Activated naive CD8-positive, alpha-beta T cell treated with anti-CD3 and anti-CD28 coated beads, Interleukin-2, amount 50 U/mL, for 24 hours (primary cell): ENCODE data around the gene LRMDA.

Source experiments
- ATAC-seq: fragments of 150-1000 bp; cut with Tn5 transposase; one replicate; pipeline ENCODE4 v1.10.0; 2021
- DNase-seq: peaks from one replicate; pipeline ENCODE4 v3.0.0; 2021
- H3K27ac Mint-ChIP-seq: one replicate; pipeline ENCODE4 v1.8.0; 2021; ENCODE audit warnings: mild to moderate bottlenecking, mixed read lengths
- H3K27me3 Mint-ChIP-seq: one replicate; pipeline ENCODE4 v1.8.0; 2021; ENCODE audit warnings: mixed read lengths
- H3K36me3 Mint-ChIP-seq: one replicate; pipeline ENCODE4 v1.8.0; 2021; ENCODE audit warnings: low read depth, mixed read lengths
- H3K4me1 Mint-ChIP-seq: one replicate; pipeline ENCODE4 v1.8.0; 2021; ENCODE audit warnings: mixed read lengths
- H3K4me3 Mint-ChIP-seq: one replicate; pipeline ENCODE4 v1.8.0; 2021; ENCODE audit warnings: mild to moderate bottlenecking, moderate library complexity, mixed read lengths
- H3K9me3 Mint-ChIP-seq: one replicate; pipeline ENCODE4 v1.8.0; 2021; ENCODE audit warnings: mixed read lengths

The LRMDA gene

DNA sequence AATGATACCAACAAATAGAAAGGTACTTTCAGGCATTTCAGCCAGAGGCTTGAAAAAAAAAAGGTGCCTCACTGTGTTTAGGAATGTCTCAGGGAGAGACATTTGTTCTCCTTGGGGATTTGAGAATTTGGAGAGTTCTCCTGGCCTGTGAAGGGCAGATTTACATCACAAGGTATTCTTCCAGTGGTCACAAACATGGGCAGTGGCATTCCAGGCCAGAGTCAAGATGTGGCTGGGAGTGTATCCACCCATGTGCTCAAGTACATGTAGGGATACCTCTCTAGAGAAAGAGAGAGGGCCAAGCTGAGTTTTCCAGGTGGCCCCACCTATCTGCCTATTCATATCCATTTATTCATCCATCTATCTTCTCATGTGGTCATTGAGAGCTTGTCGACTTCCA is 253.8 kb downstream of the LRMDA start:
- no peaks in the 10 kb centered on the region for H3K36me3 Mint-ChIP-seq
- H3K4me3 Mint-ChIP-seq = no peak overlapping the region
- DNase-seq = no peak
- ATAC-seq = no peak
- H3K27me3 Mint-ChIP-seq = no peaks in the 10 kb centered on the region
- peaks cover 5% of the 10 kb centered on the region for H3K9me3 Mint-ChIP-seq
- no peaks in the 10 kb centered on the region for H3K4me1 Mint-ChIP-seq
- no peak overlapping the region for H3K27ac Mint-ChIP-seq

DNA sequence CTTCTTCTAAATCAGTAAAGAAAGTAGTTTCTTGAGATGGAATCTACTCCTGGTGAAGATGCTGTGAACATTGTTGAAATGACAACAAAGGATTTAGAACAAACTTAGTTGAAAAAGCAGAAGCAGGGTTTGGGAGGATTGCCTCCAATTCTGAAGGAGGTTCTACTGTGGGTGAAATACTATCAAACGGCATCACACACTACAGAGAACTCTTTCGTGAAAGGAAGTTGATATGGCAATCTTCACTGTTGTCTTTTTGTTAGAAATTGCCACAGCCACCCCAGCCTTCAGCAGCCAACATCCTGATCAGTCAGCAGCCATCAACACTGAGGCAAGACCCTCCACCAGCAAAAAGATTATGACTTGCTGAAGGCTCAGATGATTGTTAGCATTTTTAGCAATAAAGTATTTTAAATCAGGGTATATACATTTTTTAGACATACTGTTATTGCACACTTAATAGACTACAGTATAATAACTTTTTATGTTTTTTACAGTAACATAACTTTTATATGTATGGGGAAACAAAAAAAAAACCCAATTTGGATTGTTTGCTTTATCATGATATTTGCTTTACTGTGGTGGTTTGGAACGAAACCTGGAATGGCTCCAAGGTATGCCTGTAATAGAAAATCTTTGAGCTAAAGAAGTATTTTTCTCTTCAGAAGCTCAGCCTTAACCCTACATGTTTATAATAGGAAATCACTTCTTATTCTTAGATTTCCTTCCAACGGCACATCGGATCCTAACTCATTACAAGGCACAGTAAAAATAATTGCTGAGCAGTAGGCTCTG is 257.3 kb downstream of the LRMDA start:
- peaks cover 5% of the 10 kb centered on the region for H3K9me3 Mint-ChIP-seq

DNA sequence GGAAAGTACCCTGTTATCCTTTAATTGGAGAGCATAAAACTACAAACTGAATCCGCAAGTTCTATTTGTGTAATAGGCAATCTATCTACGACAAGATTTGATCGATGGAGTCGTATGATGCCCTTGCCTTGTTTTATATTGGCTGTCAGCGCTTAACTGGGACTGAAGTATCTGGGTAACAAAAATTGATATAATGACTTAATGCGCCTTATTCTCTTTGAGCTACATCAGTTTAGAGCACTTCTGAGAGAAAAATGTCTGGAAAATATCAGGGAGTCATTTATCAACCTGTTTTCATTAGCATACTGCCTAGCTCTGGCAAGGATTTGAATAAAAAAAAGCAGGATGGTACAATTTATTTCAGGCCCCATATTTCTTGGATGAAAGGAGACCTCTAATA is 262.1 kb downstream of the LRMDA start:
- Mint-ChIP-seq H3K27me3 (peaks cover 4% of the 10 kb centered on the region), H3K36me3 (no peaks in the 10 kb centered on the region), H3K27ac (no peak overlapping the region), H3K4me3 (no peak overlapping the region), H3K4me1 (no peaks in the 10 kb centered on the region), H3K9me3 (no peaks in the 10 kb centered on the region)
- DNase-seq (no peak), ATAC-seq (no peak)

More for the DNA sequence above, 257.3 kb downstream of the LRMDA start:
- Mint-ChIP-seq H3K36me3 (no peaks in the 10 kb centered on the region), H3K4me1 (no peaks in the 10 kb centered on the region), H3K27ac (no peak overlapping the region), H3K27me3 (peaks cover 4% of the 10 kb centered on the region), H3K4me3 (no peak overlapping the region)
- ATAC-seq = no peak
- DNase-seq = no peak

DNA sequence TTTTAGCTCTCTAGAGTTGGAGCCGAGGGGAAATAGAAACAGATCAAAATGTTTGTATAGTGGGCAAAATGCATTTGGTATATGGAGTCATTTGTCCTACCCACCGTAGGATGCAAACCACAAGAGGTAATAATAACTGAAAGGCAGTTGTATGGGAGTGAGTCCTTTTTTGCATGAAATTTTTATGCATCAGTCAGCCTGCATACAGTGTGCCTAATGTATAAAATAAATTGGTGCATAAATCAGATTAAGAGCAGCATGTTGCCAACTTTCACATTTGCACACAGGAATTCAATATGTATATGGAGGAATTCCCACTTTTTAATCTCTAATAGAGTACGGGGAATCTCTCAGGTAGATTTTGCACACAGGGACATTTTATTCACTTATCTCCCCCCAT is 262.8 kb downstream of the LRMDA start:
- Mint-ChIP-seq H3K27ac (no peak overlapping the region), H3K4me1 (no peaks in the 10 kb centered on the region), H3K4me3 (no peak overlapping the region), H3K9me3 (no peaks in the 10 kb centered on the region), H3K36me3 (no peaks in the 10 kb centered on the region), H3K27me3 (peaks cover 4% of the 10 kb centered on the region)
- DNase-seq = no peak
- ATAC-seq = no peak

DNA sequence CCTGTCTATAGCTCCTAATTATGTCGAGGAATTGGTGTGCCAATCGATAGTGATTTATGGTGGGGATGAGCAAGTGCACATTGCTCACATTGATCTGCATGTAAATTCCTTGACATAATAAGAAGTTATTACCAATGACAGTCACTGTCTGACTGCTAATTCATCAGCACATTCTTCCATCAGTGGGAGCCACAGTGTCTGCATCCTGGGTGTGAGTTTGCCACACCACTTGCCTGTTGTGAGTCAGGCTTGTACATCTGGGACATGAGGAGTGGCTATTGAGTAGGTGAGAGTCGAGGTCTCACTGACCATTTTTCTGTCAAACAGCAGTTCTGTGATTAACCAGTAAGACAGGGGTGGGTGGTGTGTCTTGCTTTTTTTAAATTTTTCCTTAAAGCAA is 263.4 kb downstream of the LRMDA start:
- no peaks in the 10 kb centered on the region for H3K36me3 Mint-ChIP-seq
- ATAC-seq = no peak
- DNase-seq = no peak
- H3K4me3 Mint-ChIP-seq = no peak overlapping the region
- H3K27ac Mint-ChIP-seq = no peak overlapping the region
- no peaks in the 10 kb centered on the region for H3K9me3 Mint-ChIP-seq
- peaks cover 4% of the 10 kb centered on the region for H3K27me3 Mint-ChIP-seq
- H3K4me1 Mint-ChIP-seq = no peaks in the 10 kb centered on the region

DNA sequence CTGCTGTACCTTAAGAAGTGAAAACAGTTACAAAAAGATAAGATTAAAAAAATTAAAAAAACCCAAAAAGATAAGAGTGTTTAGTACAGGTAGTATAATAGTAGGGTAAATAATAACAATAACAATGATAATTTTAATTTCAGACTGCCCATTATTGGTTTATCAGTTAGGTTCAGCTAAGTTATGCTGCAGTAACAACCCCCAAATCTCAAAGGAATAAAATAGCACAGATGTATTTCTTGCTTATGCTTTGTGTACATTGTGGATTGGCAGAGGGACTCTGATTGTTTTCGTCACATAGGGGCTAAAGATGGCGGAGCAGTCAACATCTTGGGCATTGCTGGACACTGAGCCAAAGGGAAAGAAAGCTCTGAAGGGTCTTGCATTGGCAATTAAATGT is 264.6 kb downstream of the LRMDA start:
- no peak for DNase-seq
- no peaks in the 10 kb centered on the region for H3K9me3 Mint-ChIP-seq
- no peaks in the 10 kb centered on the region for H3K36me3 Mint-ChIP-seq
- no peak overlapping the region for H3K27ac Mint-ChIP-seq
- no peak overlapping the region for H3K4me3 Mint-ChIP-seq
- no peaks in the 10 kb centered on the region for H3K4me1 Mint-ChIP-seq
- peaks cover 4% of the 10 kb centered on the region for H3K27me3 Mint-ChIP-seq
- no peak for ATAC-seq

DNA sequence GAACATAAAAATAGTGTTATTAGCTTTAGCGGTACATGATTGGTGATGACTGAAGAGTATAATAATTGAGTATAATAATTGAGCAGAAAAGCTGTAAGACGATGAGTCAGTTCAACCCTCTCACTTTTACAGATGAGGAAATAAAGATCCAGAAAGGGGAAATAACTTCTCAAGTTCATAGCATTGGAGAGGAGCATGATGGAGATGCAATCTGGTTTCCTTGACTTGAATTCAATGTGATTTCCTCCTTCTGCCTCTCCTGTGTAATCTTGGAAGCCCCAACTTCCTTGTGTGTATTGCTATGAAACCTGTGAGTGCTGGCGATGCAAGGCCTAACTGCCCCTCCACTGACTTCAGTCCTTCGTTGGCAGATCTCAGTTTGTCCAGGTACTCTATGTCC is 265.1 kb downstream of the LRMDA start:
- Mint-ChIP-seq H3K4me3 (no peak overlapping the region), H3K9me3 (no peaks in the 10 kb centered on the region), H3K27ac (no peak overlapping the region), H3K36me3 (no peaks in the 10 kb centered on the region), H3K27me3 (peaks cover 4% of the 10 kb centered on the region), H3K4me1 (no peaks in the 10 kb centered on the region)
- ATAC-seq (no peak), DNase-seq (no peak)

DNA sequence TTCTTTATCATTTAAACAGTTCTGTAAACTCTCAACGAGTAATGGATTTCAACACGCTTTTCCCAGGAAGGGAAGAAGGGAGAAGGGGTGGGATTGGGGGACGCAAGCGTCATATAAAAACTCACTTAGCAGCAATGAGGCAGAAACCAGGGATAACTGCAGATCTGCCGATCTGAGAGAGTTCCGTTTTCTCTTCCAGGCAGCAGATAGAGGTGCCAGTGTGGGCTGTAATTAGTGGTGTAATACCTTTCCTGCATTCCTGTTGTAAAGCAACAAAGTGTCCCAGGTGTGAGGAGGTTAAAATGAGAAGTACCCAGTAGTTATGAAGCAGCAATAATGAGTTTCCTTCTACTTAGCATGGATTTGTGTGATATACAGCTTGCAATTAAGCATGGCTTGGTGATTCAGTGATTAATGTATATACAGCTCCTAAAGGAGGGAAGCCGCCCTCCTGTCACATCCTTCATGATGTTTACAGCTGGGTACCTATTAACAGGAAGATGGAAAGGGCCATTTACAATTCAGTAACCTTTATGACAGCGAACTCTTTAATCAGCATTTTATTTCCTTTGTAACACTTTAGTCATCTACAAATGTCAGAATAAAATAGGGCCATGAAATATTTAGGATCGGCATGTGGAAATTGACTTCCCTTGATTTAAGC is 271.9 kb downstream of the LRMDA start:
- no peaks in the 10 kb centered on the region for H3K36me3 Mint-ChIP-seq
- H3K27me3 Mint-ChIP-seq = peaks cover 2% of the 10 kb centered on the region
- H3K9me3 Mint-ChIP-seq = no peaks in the 10 kb centered on the region
- H3K4me3 Mint-ChIP-seq = no peak overlapping the region
- H3K27ac Mint-ChIP-seq = no peak overlapping the region
- no peak for DNase-seq
- no peaks in the 10 kb centered on the region for H3K4me1 Mint-ChIP-seq
- ATAC-seq = no peak

DNA sequence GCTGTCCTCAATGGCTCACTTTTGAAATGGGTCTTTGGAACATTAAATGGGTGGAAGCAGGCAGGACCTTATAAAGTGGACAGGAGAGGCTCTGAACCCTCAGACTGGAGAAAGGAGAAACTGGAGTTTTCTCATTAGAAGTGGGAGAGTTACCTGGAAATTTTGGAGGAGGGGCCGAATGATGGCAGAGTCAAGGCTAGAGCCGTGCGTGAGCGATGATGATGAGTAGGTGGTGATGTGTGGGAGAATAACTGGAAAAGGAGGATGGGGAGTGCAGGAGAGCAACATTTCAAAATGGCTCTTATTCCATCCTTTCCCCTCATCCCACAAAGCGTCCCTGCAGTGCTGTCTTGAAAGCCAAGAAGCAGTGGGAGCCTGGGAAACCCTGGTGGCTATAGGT is 274.0 kb downstream of the LRMDA start:
- no peak overlapping the region for H3K27ac Mint-ChIP-seq
- no peaks in the 10 kb centered on the region for H3K36me3 Mint-ChIP-seq
- H3K4me1 Mint-ChIP-seq = no peaks in the 10 kb centered on the region
- ATAC-seq = no peak
- no peak for DNase-seq
- peaks cover 4% of the 10 kb centered on the region for H3K27me3 Mint-ChIP-seq
- no peaks in the 10 kb centered on the region for H3K9me3 Mint-ChIP-seq
- H3K4me3 Mint-ChIP-seq = no peak overlapping the region

DNA sequence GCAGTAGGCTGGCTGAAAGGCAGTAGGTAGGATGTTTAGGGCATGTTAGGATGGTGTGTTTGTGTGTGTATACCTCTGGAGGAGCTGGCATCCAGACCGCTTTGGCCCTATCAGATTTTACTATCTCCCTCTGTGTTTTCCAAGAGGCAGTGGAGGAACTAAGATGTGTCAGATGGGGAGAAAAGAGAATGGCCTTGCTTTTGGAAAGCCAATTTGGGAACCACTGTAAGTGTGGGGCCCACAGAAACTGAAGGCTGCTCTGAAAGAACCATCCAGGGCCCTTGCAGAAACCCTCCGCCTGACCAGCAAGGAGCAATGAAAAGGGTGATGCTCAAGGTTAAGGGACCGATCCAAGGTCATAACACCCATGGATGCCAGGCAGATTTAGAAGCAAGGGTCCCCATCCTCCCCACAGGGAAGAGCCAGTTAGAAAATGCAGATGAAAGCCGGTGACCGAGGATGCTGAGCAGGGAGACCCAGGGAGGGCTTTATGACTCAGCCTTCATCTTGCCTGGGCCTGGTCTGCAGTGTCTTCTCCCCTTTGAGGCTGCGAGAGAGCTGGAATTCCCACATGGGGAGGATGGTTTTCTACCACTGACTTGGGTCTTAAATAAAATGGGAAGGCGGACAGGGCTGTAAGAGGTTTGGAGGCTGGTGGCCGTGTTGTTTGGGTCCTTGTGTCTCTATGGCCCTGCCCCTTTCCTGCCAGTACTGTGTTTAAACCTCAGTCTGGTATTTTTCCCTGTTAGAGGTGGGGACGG is 275.8 kb downstream of the LRMDA start:
- H3K27me3 Mint-ChIP-seq = peaks cover 7% of the 10 kb centered on the region
- H3K4me1 Mint-ChIP-seq = no peaks in the 10 kb centered on the region
- ATAC-seq (no peak), DNase-seq (no peak)
- H3K9me3 Mint-ChIP-seq = no peaks in the 10 kb centered on the region
- no peak overlapping the region for H3K27ac Mint-ChIP-seq
- no peaks in the 10 kb centered on the region for H3K36me3 Mint-ChIP-seq
- no peak overlapping the region for H3K4me3 Mint-ChIP-seq

DNA sequence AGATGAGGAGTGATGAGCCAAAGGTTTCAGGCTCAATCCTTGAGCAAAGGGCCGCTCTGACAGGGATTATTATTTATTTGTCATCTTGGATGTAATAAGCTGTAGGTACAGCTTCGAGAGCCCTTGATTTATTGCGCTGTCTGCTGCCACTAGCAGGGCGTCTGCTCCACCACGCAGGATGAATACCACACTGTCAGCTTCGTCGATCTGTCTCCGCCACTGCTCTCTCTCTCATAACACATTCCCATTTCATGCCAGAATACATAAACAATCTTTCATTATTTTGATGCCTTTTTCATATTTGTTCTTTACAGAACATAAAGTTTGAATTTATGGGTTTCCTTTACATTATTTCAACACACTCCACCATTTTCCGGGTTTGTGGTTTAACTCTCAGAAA is 276.6 kb downstream of the LRMDA start:
- ATAC-seq (no peak), DNase-seq (no peak)
- H3K36me3 Mint-ChIP-seq = no peaks in the 10 kb centered on the region
- H3K27me3 Mint-ChIP-seq = peaks cover 7% of the 10 kb centered on the region
- no peaks in the 10 kb centered on the region for H3K4me1 Mint-ChIP-seq
- H3K9me3 Mint-ChIP-seq = no peaks in the 10 kb centered on the region
- H3K4me3 Mint-ChIP-seq = no peak overlapping the region
- no peak overlapping the region for H3K27ac Mint-ChIP-seq

DNA sequence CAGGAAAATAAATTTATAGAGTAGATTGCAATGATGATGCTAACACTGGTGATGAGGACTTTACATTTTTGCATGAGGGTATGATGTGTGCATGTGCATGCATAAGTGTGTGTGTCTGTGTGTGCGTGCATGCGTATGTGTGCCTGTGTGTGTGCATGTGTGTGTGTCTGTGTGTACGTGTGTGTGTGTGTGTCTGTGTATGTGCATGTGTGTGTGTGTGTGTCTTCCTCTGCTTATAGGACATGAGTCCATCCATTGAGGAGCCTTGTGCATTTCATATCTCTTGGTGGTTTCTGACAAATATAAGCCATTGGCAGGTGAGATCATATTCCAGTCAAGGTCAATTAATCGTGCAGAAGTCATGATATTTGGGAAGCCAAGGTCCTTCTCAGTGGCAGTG is 277.8 kb downstream of the LRMDA start:
- no peaks in the 10 kb centered on the region for H3K4me1 Mint-ChIP-seq
- DNase-seq (no peak), ATAC-seq (no peak)
- H3K27me3 Mint-ChIP-seq = peaks cover 14% of the 10 kb centered on the region
- no peak overlapping the region for H3K4me3 Mint-ChIP-seq
- H3K9me3 Mint-ChIP-seq = no peaks in the 10 kb centered on the region
- no peak overlapping the region for H3K27ac Mint-ChIP-seq
- H3K36me3 Mint-ChIP-seq = no peaks in the 10 kb centered on the region

DNA sequence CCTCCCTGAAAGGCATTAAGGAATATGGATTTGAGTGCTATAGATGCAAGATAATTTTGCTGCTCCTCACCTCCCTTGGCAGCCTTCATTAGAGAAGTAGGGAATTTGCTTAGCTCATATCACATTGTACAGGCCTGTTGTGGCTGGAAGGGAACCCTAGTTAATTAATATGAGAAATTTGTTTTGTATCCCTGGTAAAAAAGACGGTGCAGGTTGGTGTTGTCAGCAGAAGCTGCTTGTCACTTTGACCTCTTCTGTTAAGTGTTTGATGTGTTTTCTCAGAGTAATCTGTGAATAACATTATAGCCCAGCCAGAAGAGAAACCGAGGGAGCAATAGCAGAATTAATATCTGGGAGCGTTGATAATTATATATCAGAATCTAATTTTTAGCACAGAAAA is 278.4 kb downstream of the LRMDA start:
- Mint-ChIP-seq H3K4me1 (no peaks in the 10 kb centered on the region), H3K27ac (no peak overlapping the region), H3K9me3 (no peaks in the 10 kb centered on the region), H3K27me3 (peaks cover 14% of the 10 kb centered on the region), H3K36me3 (no peaks in the 10 kb centered on the region), H3K4me3 (no peak overlapping the region)
- DNase-seq = no peak
- no peak for ATAC-seq

DNA sequence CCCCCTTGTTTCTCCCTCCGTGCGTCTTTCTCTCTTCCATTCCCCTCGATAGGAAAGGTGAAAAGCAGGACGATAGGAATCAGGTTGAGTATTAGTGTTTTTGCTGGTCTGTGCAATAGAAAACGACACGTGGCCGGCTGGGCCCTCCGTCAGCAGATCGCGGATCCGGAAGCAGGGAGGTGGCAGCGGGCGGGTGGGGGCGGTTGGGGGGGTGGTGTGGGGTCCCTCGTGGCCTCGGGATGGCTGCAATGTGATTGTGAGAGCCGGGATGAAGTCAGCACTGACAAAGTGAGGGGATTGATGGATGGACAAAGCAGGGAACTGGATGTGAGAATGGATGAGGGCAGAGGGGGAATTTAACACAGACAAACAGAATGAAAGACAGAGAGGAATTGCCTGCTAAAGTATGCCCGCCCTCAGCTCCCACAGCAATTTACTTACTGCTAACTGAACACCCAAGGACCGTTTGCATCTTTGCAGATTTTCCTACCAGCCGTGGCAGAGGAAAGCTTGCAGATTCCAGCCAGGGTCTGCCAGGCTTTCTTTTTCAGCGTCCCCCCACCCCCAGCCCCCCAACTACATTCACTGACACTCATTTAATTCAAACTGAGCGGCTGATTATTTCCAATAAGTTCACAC is 280.9 kb downstream of the LRMDA start:
- DNase-seq = no peak
- H3K9me3 Mint-ChIP-seq = no peaks in the 10 kb centered on the region
- no peaks in the 10 kb centered on the region for H3K36me3 Mint-ChIP-seq
- H3K27ac Mint-ChIP-seq = no peak overlapping the region
- H3K4me1 Mint-ChIP-seq = no peaks in the 10 kb centered on the region
- peaks cover 15% of the 10 kb centered on the region for H3K27me3 Mint-ChIP-seq
- H3K4me3 Mint-ChIP-seq = no peak overlapping the region
- no peak for ATAC-seq

DNA sequence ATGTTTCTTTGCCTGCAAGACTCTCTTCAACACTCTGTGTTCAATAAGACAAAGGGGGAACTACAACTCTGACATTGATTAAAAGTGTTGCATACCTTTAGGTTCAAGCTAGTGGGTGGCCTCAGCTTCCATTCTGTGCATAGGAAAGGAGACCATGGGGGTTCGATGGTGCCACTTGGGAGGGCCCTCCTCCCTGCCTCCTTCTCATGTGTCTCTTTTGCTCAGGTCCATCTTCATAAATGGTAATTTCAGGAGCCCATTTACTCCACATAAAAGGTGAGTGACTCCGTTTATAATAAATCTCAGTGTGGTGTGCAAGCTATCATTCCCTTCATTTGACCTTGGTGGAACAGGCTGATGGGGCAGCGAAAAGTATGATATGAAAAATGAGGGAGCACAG is 285.1 kb downstream of the LRMDA start:
- no peaks in the 10 kb centered on the region for H3K9me3 Mint-ChIP-seq
- DNase-seq (no peak), ATAC-seq (no peak)
- no peak overlapping the region for H3K27ac Mint-ChIP-seq
- H3K27me3 Mint-ChIP-seq = peaks cover 11% of the 10 kb centered on the region
- no peaks in the 10 kb centered on the region for H3K4me1 Mint-ChIP-seq
- H3K36me3 Mint-ChIP-seq = no peaks in the 10 kb centered on the region
- no peak overlapping the region for H3K4me3 Mint-ChIP-seq
